ENCODE measurements around the gene PCDHA1. TPM values are rescaled to one million over a fixed set of nuclear protein-coding genes. Genes with fewer than 3 reads are reported as not detected.
"Not testable (repeated sequence)": the region's sequence is repeated elsewhere in the genome, so short reads cannot be mapped to it uniquely, and the experiment has no call there.

The PCDHA1 gene
- total and polyA plus RNA-seq, 4 donors, result not detected

DNA sequence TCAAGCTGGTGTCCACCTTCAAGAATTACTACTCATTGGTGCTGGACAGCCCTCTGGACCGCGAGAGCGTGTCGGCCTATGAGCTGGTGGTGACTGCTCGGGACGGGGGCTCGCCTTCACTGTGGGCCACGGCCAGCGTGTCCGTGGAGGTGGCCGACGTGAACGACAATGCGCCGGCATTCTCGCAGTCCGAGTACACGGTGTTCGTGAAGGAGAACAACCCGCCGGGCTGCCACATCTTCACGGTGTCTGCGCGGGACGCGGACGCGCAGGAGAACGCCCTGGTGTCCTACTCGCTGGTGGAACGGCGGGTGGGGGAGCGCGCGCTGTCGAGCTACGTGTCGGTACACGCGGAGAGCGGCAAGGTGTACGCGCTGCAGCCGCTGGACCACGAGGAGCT is 16.4 kb downstream of the PCDHA1 start:
- not testable (repeated sequence) for H3K4me3 ChIP-seq (ENCODE audit: low read length in 2 of 2); ATAC-seq (ENCODE audit: low FRiP score); H3K36me3 ChIP-seq (ENCODE audit: control insufficient read depth in 1 of 2, insufficient read depth in 2 of 2, low read length in 1 of 2); H3K27ac ChIP-seq (ENCODE audit: low read depth in 1 of 2, low read length in 2 of 2); H3K27me3 ChIP-seq (ENCODE audit: control insufficient read depth in 1 of 2, insufficient read depth in 2 of 2, low read length in 1 of 2); H3K4me1 ChIP-seq (ENCODE audit: control insufficient read depth in 1 of 2, insufficient read depth in 2 of 2, low read length in 2 of 2)
- intact Hi-C loops (cut with DNase I), result loop anchor here in 1 of 2 donors (10.0 kb wide), 1 partner anchor 242 kb away; no protein-coding TSS in a partner anchor
- 34 to 35% methylated on average over 45 of the region's 45 CpGs for WGBS, 2 donors
- DNase-seq, result peak in 1 of 2 donors; percentile 69
- peaks cover 13% of the 10 kb centered on the region for H3K9me3 ChIP-seq (ENCODE audit: control insufficient read depth, low read length)

DNA sequence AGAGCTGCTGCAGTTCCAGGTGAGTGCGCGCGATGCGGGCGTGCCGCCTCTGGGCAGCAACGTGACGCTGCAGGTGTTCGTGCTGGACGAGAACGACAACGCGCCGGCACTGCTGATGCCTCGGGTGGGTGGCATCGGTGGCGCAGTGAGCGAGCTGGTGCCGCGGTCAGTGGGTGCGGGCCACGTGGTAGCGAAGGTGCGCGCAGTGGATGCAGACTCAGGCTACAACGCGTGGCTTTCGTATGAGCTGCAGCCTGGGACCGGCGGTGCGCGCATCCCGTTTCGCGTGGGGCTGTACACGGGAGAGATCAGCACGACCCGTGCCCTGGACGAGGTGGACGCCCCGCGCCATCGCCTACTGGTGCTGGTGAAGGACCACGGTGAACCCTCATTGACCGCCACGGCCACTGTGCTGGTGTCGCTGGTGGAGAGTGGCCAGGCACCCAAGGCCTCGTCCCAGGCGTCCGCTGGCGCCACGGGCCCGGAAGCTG is 16.9 kb downstream of the PCDHA1 start:
- no peaks in the 10 kb centered on the region for H3K36me3 ChIP-seq (ENCODE audit: control insufficient read depth in 1 of 2, insufficient read depth in 2 of 2, low read length in 1 of 2)
- ATAC-seq (ENCODE audit: low FRiP score) (peak; percentile 11), DNase-seq (peak in 1 of 2 donors; percentile 76)
- H3K4me1 ChIP-seq (ENCODE audit: control insufficient read depth in 1 of 2, insufficient read depth in 2 of 2, low read length in 2 of 2), result no peaks in the 10 kb centered on the region
- H3K4me3 ChIP-seq (ENCODE audit: low read length in 2 of 2), result no peak overlapping the region
- H3K27ac ChIP-seq (ENCODE audit: low read depth in 1 of 2, low read length in 2 of 2), result no peak overlapping the region
- H3K27me3 ChIP-seq (ENCODE audit: control insufficient read depth in 1 of 2, insufficient read depth in 2 of 2, low read length in 1 of 2), result no peaks in the 10 kb centered on the region
- intact Hi-C loops (cut with DNase I), result loop anchor here in 1 of 2 donors (10.0 kb wide), 1 partner anchor 242 kb away; no protein-coding TSS in a partner anchor
- H3K9me3 ChIP-seq (ENCODE audit: control insufficient read depth, low read length), result peaks cover 16% of the 10 kb centered on the region
- 34 to 40% methylated on average over 50 to 53 of the region's 53 CpGs for WGBS, 2 donors

DNA sequence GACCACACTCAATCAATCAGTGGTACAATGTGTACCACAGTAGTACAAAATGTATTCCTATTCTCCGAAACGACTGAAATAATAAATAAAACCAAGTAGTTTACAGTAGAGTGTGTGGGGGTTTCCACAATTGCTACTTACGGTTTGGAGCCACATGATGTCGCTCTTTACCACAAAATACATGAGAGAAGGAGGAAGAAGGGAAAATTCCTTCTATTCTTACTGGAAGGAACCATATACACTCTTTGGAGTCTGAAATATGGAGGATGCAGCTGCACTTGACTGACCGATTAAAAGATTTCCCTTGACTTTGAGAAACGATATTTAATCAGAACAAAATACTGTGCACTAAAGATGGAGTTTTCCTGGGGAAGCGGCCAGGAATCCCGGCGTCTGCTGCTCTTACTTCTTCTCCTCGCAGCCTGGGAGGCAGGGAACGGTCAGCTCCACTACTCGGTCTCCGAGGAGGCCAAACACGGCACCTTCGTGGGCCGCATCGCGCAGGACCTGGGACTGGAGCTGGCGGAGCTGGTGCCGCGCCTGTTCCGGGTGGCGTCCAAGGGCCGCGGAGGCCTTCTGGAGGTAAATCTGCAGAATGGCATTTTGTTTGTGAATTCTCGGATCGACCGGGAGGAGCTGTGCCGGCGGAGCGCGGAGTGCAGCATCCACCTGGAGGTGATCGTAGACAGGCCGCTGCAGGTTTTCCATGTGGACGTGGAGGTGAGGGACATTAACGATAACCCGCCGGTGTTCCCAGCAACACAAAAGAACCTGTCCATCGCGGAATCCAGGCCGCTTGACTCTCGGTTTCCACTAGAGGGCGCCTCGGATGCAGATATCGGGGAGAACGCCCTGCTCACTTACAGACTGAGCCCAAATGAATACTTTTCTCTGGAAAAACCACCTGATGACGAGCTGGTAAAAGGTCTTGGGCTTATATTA is 21.2 kb downstream of the PCDHA1 start, which contains the start of gene PCDHA4:
TSS of gene PCDHA4 (plus strand) at position 235 of the 942 bp plus-strand sequence.
- peak in 1 of 2 donors; percentile 77 for DNase-seq
- Histone ChIP-seq H3K4me3 (ENCODE audit: low read length in 2 of 2) (peak within 1 kb of the TSS in 1 of 2 donors; percentile 17), H3K27me3 (ENCODE audit: control insufficient read depth in 1 of 2, insufficient read depth in 2 of 2, low read length in 1 of 2) (no peaks in the 10 kb centered on the region), H3K9me3 (ENCODE audit: control insufficient read depth, low read length) (peaks cover 23% of the 10 kb centered on the region), H3K4me1 (ENCODE audit: control insufficient read depth in 1 of 2, insufficient read depth in 2 of 2, low read length in 2 of 2) (no peaks in the 10 kb centered on the region), H3K27ac (ENCODE audit: low read depth in 1 of 2, low read length in 2 of 2) (no peak within 1 kb of the TSS), H3K36me3 (ENCODE audit: control insufficient read depth in 1 of 2, insufficient read depth in 2 of 2, low read length in 1 of 2) (no peaks in the 10 kb centered on the region)
- intact Hi-C loops (cut with DNase I), result loop anchor here (2.0 to 10.0 kb wide), 2 partner anchors 234 to 238 kb away; no protein-coding TSS in a partner anchor
- whole genome bisulfite sequencing, 2 donors, result 12 to 17% methylated on average over 33 to 39 of the region's 47 CpGs
- ATAC-seq (ENCODE audit: low FRiP score), result no peak

DNA sequence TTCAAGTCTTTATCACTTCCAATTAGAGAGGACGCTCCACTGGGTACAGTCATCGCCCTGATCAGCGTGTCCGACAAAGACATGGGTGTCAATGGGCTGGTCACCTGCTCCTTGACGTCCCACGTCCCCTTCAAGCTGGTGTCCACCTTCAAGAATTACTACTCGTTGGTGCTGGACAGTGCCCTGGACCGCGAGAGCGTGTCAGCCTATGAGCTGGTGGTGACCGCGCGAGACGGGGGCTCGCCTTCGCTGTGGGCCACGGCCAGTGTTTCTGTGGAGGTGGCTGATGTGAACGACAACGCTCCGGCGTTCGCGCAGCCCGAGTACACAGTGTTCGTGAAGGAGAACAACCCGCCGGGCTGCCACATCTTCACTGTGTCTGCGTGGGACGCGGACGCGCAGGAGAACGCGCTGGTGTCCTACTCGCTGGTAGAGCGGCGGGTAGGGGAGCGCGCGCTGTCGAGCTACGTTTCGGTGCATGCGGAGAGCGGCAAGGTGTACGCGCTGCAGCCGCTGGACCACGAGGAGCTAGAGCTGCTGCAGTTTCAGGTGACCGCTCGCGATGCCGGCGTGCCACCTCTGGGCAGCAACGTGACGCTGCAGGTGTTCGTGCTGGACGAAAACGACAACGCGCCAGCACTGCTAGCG is 22.4 kb downstream of the PCDHA1 start:
- H3K4me3 ChIP-seq (ENCODE audit: low read length in 2 of 2); H3K4me1 ChIP-seq (ENCODE audit: control insufficient read depth in 1 of 2, insufficient read depth in 2 of 2, low read length in 2 of 2); H3K36me3 ChIP-seq (ENCODE audit: control insufficient read depth in 1 of 2, insufficient read depth in 2 of 2, low read length in 1 of 2); ATAC-seq (ENCODE audit: low FRiP score); H3K27me3 ChIP-seq (ENCODE audit: control insufficient read depth in 1 of 2, insufficient read depth in 2 of 2, low read length in 1 of 2); H3K27ac ChIP-seq (ENCODE audit: low read depth in 1 of 2, low read length in 2 of 2): not testable (repeated sequence)
- WGBS, 2 donors, result 50 to 51% methylated on average over 62 of the region's 62 CpGs
- peaks cover 15% of the 10 kb centered on the region for H3K9me3 ChIP-seq (ENCODE audit: control insufficient read depth, low read length)
- peak in 1 of 2 donors; percentile 38 for DNase-seq
- intact Hi-C loops (cut with DNase I), result loop anchor here in 1 of 2 donors (10.0 kb wide), 1 partner anchor 236 kb away; no protein-coding TSS in a partner anchor

DNA sequence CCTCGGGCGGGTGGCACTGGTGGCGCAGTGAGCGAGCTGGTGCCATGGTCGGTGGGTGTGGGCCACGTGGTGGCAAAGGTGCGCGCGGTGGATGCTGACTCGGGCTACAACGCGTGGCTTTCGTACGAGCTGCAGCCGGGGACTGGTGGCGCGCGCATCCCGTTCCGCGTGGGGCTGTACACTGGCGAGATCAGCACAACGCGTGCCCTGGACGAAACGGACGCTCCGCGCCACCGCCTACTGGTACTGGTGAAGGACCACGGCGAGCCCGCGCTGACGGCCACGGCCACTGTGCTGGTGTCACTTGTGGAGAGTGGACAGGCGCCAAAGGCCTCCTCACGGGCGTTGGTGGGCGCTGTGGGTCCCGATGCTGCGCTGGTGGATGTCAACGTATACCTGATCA is 22.9 kb downstream of the PCDHA1 start:
- intact Hi-C loops (cut with DNase I), result loop anchor here in 1 of 2 donors (10.0 kb wide), 1 partner anchor 236 kb away; no protein-coding TSS in a partner anchor
- no peak overlapping the region for H3K4me3 ChIP-seq (ENCODE audit: low read length in 2 of 2)
- H3K36me3 ChIP-seq (ENCODE audit: control insufficient read depth in 1 of 2, insufficient read depth in 2 of 2, low read length in 1 of 2), result no peaks in the 10 kb centered on the region
- 58 to 62% methylated on average over 42 to 43 of the region's 43 CpGs for WGBS, 2 donors
- H3K27me3 ChIP-seq (ENCODE audit: control insufficient read depth in 1 of 2, insufficient read depth in 2 of 2, low read length in 1 of 2), result no peaks in the 10 kb centered on the region
- peak in 1 of 2 donors; percentile 71 for DNase-seq
- no peak overlapping the region for H3K27ac ChIP-seq (ENCODE audit: low read depth in 1 of 2, low read length in 2 of 2)
- H3K4me1 ChIP-seq (ENCODE audit: control insufficient read depth in 1 of 2, insufficient read depth in 2 of 2, low read length in 2 of 2), result no peaks in the 10 kb centered on the region
- peak; percentile 22 for ATAC-seq (ENCODE audit: low FRiP score)
- peaks cover 15% of the 10 kb centered on the region for H3K9me3 ChIP-seq (ENCODE audit: control insufficient read depth, low read length)

DNA sequence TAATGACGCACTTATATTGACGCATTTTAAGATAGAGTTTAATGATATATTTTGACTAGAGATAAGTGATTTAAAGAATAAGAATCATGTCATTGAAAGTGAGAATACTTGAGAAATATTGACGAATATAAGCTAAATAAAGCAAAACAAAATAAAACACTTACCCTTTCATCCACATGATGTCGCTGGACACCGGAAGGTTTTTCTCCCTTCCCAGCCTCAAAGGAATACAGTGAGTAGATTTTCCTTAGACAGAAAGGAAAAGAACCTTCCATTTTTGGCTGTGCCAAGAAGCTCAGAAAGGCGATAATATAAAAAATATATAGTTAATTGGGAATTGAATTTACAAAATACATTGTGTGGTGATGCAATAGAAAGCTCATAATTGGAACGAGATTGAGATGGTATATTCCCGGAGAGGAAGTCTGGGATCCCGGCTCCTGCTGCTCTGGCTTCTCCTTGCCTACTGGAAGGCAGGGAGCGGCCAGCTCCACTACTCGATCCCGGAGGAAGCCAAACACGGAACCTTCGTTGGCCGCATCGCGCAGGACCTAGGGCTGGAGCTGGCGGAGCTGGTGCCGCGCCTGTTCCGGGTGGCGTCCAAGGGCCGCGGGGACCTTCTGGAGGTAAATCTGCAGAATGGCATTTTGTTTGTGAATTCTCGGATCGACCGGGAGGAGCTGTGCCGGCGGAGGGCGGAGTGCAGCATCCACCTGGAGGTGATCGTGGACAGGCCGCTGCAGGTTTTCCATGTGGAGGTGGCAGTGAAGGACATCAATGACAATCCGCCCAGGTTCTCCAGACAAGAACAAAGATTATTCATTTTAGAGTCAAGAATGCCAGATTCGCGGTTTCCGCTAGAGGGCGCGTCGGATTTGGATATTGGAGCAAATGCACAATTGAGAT is 35.7 kb downstream of the PCDHA1 start, which contains the start of gene PCDHA5:
TSS of gene PCDHA5 (plus strand) at position 239 of the 906 bp plus-strand sequence.
- no peaks in the 10 kb centered on the region for H3K27me3 ChIP-seq (ENCODE audit: control insufficient read depth in 1 of 2, insufficient read depth in 2 of 2, low read length in 1 of 2)
- intact Hi-C loops (cut with DNase I), result no loop called here
- H3K4me1 ChIP-seq (ENCODE audit: control insufficient read depth in 1 of 2, insufficient read depth in 2 of 2, low read length in 2 of 2), result no peaks in the 10 kb centered on the region
- ATAC-seq (ENCODE audit: low FRiP score) (no peak), DNase-seq (peak in 1 of 2 donors; percentile 70)
- no peaks in the 10 kb centered on the region for H3K36me3 ChIP-seq (ENCODE audit: control insufficient read depth in 1 of 2, insufficient read depth in 2 of 2, low read length in 1 of 2)
- H3K27ac ChIP-seq (ENCODE audit: low read depth in 1 of 2, low read length in 2 of 2), result no peak within 1 kb of the TSS
- WGBS, 2 donors, result 21 to 23% methylated on average over 39 of the region's 39 CpGs
- H3K4me3 ChIP-seq (ENCODE audit: low read length in 2 of 2), result peak within 1 kb of the TSS in 1 of 2 donors; percentile 17
- peaks cover 14% of the 10 kb centered on the region for H3K9me3 ChIP-seq (ENCODE audit: control insufficient read depth, low read length)

DNA sequence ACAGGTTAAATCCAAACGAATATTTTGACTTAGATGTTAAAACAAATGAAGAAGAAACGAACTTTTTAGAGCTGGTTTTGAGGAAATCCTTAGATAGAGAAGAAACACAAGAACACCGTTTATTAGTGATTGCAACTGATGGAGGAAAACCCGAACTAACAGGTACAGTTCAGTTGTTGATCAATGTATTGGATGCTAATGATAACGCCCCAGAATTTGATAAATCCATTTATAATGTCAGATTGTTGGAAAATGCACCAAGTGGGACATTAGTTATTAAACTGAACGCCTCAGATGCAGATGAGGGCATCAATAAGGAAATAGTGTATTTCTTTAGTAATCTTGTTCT is 36.3 kb downstream of the PCDHA1 start:
- DNase-seq (no peak), ATAC-seq (ENCODE audit: low FRiP score) (no peak)
- H3K27me3 ChIP-seq (ENCODE audit: control insufficient read depth in 1 of 2, insufficient read depth in 2 of 2, low read length in 1 of 2), result no peaks in the 10 kb centered on the region
- H3K36me3 ChIP-seq (ENCODE audit: control insufficient read depth in 1 of 2, insufficient read depth in 2 of 2, low read length in 1 of 2), result no peaks in the 10 kb centered on the region
- H3K9me3 ChIP-seq (ENCODE audit: control insufficient read depth, low read length), result peaks cover 14% of the 10 kb centered on the region
- no peaks in the 10 kb centered on the region for H3K4me1 ChIP-seq (ENCODE audit: control insufficient read depth in 1 of 2, insufficient read depth in 2 of 2, low read length in 2 of 2)
- intact Hi-C loops (cut with DNase I), result no loop called here
- no peak overlapping the region for H3K27ac ChIP-seq (ENCODE audit: low read depth in 1 of 2, low read length in 2 of 2)
- 23% methylated on average over 6 of the region's 6 CpGs for WGBS, 2 donors
- H3K4me3 ChIP-seq (ENCODE audit: low read length in 2 of 2), result no peak overlapping the region

DNA sequence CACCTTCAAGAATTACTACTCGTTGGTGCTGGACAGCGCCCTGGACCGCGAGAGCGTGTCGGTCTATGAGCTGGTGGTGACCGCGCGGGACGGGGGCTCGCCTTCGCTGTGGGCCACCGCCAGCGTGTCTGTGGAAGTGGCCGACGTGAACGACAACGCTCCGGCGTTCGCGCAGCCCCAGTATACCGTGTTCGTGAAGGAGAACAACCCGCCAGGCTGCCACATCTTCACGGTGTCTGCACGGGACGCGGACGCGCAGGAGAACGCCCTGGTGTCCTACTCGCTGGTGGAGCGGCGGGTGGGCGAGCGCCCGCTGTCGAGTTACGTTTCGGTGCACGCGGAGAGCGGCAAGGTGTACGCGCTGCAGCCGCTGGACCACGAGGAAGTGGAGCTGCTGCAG is 37.0 kb downstream of the PCDHA1 start:
- H3K27me3 ChIP-seq (ENCODE audit: control insufficient read depth in 1 of 2, insufficient read depth in 2 of 2, low read length in 1 of 2); intact Hi-C loops (cut with DNase I); H3K4me1 ChIP-seq (ENCODE audit: control insufficient read depth in 1 of 2, insufficient read depth in 2 of 2, low read length in 2 of 2); H3K36me3 ChIP-seq (ENCODE audit: control insufficient read depth in 1 of 2, insufficient read depth in 2 of 2, low read length in 1 of 2); H3K27ac ChIP-seq (ENCODE audit: low read depth in 1 of 2, low read length in 2 of 2); H3K4me3 ChIP-seq (ENCODE audit: low read length in 2 of 2); ATAC-seq (ENCODE audit: low FRiP score): not testable (repeated sequence)
- H3K9me3 ChIP-seq (ENCODE audit: control insufficient read depth, low read length), result peaks cover 15% of the 10 kb centered on the region
- WGBS, 2 donors, result 39 to 42% methylated on average over 48 of the region's 48 CpGs
- peak in 1 of 2 donors; percentile 59 for DNase-seq
